Measurements from ENCODE around the gene CP.

GRCh38 chr3:149263856-149264255 is 42.2 kb upstream of the CP start:
- TF ChIP-seq, protein P1, sequence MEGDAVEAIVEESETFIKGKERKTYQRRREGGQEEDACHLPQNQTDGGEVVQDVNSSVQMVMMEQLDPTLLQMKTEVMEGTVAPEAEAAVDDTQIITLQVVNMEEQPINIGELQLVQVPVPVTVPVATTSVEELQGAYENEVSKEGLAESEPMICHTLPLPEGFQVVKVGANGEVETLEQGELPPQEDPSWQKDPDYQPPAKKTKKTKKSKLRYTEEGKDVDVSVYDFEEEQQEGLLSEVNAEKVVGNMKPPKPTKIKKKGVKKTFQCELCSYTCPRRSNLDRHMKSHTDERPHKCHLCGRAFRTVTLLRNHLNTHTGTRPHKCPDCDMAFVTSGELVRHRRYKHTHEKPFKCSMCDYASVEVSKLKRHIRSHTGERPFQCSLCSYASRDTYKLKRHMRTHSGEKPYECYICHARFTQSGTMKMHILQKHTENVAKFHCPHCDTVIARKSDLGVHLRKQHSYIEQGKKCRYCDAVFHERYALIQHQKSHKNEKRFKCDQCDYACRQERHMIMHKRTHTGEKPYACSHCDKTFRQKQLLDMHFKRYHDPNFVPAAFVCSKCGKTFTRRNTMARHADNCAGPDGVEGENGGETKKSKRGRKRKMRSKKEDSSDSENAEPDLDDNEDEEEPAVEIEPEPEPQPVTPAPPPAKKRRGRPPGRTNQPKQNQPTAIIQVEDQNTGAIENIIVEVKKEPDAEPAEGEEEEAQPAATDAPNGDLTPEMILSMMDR (IDR thresholded peaks at IDR 0.05; ENCODE audit: low read length): no peak
- TF ChIP-seq EZH2 (IDR thresholded peaks at IDR 0.05; ENCODE audit: borderline replicate concordance, low read length): no peak

Data from OCI-LY1 (cell line).